K562 (cell line): ENCODE results near the gene MARS1. TPM values are rescaled to one million over a fixed set of nuclear protein-coding genes. Genes with fewer than 3 reads are reported as not detected.
A peak's percentile ranks its signal among the peaks of the same experiment; 100 is the strongest.

Experiments used
- ATAC-seq: fragments of 200-7000 bp; cut with Tn5 transposase; 3 replicates; pipeline ENCODE4 v1.9.1; 2020; ENCODE audit warnings: moderate library complexity
- BruUV-seq: library from RNA; stranded (reverse); fragments of 400-500 nt; replicated peaks from 2 replicates; lab custom pipeline; 2021; lab: Mats Ljungman, UMichigan
- CTCF ChIA-PET: fragments of 300-600 bp; formaldehyde crosslinking; extraction: SDS; loops from one replicate; lab custom pipeline; 2021; ENCODE audit warnings: low intra/inter-chr PET ratio; lab: Yijun Ruan, JAX
- POLR2A ChIA-PET: fragments of 300-600, 350-650 bp; sonication (Branson Sonifier 250); formaldehyde crosslinking; extraction: SDS; loops from one replicate; lab custom pipeline; 2021; ENCODE audit warnings: antibody characterized with exemption, inconsistent platforms; lab: Yijun Ruan, JAX
- DNase-seq, 4 experiments: peaks; one replicate each; pipeline versions ENCODE4 v3.0.0 to v3.0.0-alpha.2; 2011 to 2018; ENCODE audit warnings: low spot score in 3 of 4, mixed read lengths in 3 of 4; ENCODE audit errors: extremely low read depth in 1 of 4
- FAIRE-seq: peaks from 2 replicates; lab custom pipeline; 2011; peaks lifted over from hg19 to GRCh38; lab: Jason Lieb, UNC
- H2AFZ ChIP-seq: 2 replicates; pipeline ENCODE4 v1.6.0; 2011; ENCODE audit warnings: low read depth, low read length, control low read depth, inconsistent platforms
- H3K27ac ChIP-seq: fragments of 200-600 bp; 3 replicates; pipeline ENCODE4 v1.8.0; 2011; ENCODE audit warnings: low read depth, mild to moderate bottlenecking, control low read depth, inconsistent platforms, low read length, moderate library complexity, mixed read lengths; ENCODE audit errors: extremely low read depth
- H3K27me3 ChIP-seq, 2 experiments: fragments of 300-600 bp in 1 of 2; 2 replicates in 1 of 2; 3 replicates in 1 of 2; pipeline versions ENCODE4 v1.6.0 to v1.8.0; 2011; ENCODE audit warnings: inconsistent platforms in 2 of 2, low read length in 2 of 2, mild to moderate bottlenecking in 1 of 2, mixed read lengths in 1 of 2, moderate library complexity in 1 of 2; ENCODE audit not compliant: control insufficient read depth in 2 of 2, insufficient read depth in 2 of 2
- H3K36me3 ChIP-seq: fragments of 300-600 bp; 3 replicates; pipeline ENCODE4 v1.8.0; 2011; ENCODE audit warnings: mild to moderate bottlenecking, low read length, inconsistent platforms; ENCODE audit not compliant: control insufficient read depth, insufficient read depth
- H3K4me1 ChIP-seq, 2 experiments: fragments of 200-600 bp in 1 of 2; replicated peaks in 1 of 2; 2 replicates in 1 of 2; 3 replicates in 1 of 2; pipeline versions ENCODE4 v1.5.1 to v1.8.0; 2011; ENCODE audit warnings: inconsistent platforms in 2 of 2, low read length in 2 of 2, mild to moderate bottlenecking in 1 of 2, mixed read lengths in 1 of 2, moderate library complexity in 1 of 2; ENCODE audit not compliant: control insufficient read depth in 2 of 2, insufficient read depth in 2 of 2
- H3K4me2 ChIP-seq: 2 replicates; pipeline ENCODE4 v1.6.1; 2011; ENCODE audit warnings: low read length, control low read depth, inconsistent platforms, mixed read lengths; ENCODE audit not compliant: insufficient read depth
- H3K4me3 ChIP-seq: fragments of 200-600 bp; sonication (generic), shearing (Covaris generic); 2 replicates; pipeline ENCODE4 v1.5.1; 2016; ENCODE audit warnings: control low read depth, inconsistent platforms
- H3K79me2 ChIP-seq: fragments of 200-600 bp; 3 replicates; pipeline ENCODE4 v1.8.0; 2011; ENCODE audit warnings: low read length, inconsistent platforms; ENCODE audit not compliant: control insufficient read depth, insufficient read depth
- H3K9ac ChIP-seq, 2 experiments: 2 replicates each; pipeline versions ENCODE4 v1.6.0 to v1.6.1; 2011; ENCODE audit warnings: low read depth in 2 of 2, low read length in 2 of 2, control low read depth in 1 of 2, inconsistent platforms in 1 of 2, mild to moderate bottlenecking in 1 of 2, mixed read lengths in 1 of 2; ENCODE audit not compliant: insufficient read depth in 1 of 2
- H3K9me1 ChIP-seq: one replicate; pipeline ENCODE4 v1.6.0; 2011; ENCODE audit warnings: inconsistent platforms, mild to moderate bottlenecking, low read length, moderate library complexity; ENCODE audit not compliant: control insufficient read depth, insufficient read depth
- H3K9me3 ChIP-seq: replicated peaks from 2 replicates; pipeline ENCODE4 v1.5.1; 2011; ENCODE audit warnings: low read depth, low read length, inconsistent platforms; ENCODE audit not compliant: control insufficient read depth, insufficient read depth
- H4K20me1 ChIP-seq: replicated peaks from 2 replicates; pipeline ENCODE4 v1.6.1; 2011; ENCODE audit warnings: low read length, inconsistent platforms, mixed read lengths; ENCODE audit not compliant: control insufficient read depth, insufficient read depth
- CREM ChIP-seq: IDR thresholded peaks from 2 replicates; pipeline ENCODE4 v1.6.1; 2014; ENCODE audit warnings: antibody characterized with exemption, low read depth
- EZH2 ChIP-seq: IDR thresholded peaks from 2 replicates; pipeline ENCODE4 v1.6.1; 2012; ENCODE audit warnings: low read depth, mild to moderate bottlenecking, inconsistent platforms, low read length, borderline replicate concordance
- MEIS2 ChIP-seq: fragments of 450-650 bp; IDR thresholded peaks from 2 replicates; pipeline ENCODE4 v1.6.1; 2014; ENCODE audit warnings: mild to moderate bottlenecking; ENCODE audit not compliant: partially characterized antibody
- NRF1 ChIP-seq, 2 experiments: fragments of 450-650 bp; IDR thresholded peaks in 1 of 2; conservative IDR thresholded peaks in 1 of 2; 2 replicates each; pipeline ENCODE4 v1.6.1; 2014; ENCODE audit warnings: mild to moderate bottlenecking in 2 of 2
- POLR2B ChIP-seq: fragments of 450-650 bp; IDR thresholded peaks from 2 replicates; pipeline ENCODE4 v1.6.1; 2018; ENCODE audit warnings: low read depth; ENCODE audit not compliant: partially characterized antibody
- RCOR1 ChIP-seq, 2 experiments: IDR thresholded peaks; 2 replicates each; pipeline ENCODE4 v1.6.1; 2012; ENCODE audit warnings: low read depth in 2 of 2, low read length in 2 of 2, borderline replicate concordance in 1 of 2, improper control_type of control experiment in 1 of 2
- SAFB2 ChIP-seq: fragments of 200-400 bp; formaldehyde crosslinking; IDR thresholded peaks from 2 replicates; pipeline ENCODE4 v1.6.1; 2018; ENCODE audit warnings: borderline replicate concordance, low read length, low read depth, moderate library complexity; ENCODE audit not compliant: severe bottlenecking
- SMARCA4 ChIP-seq: fragments of 450-650 bp; IDR thresholded peaks from 2 replicates; pipeline ENCODE4 v1.6.1; 2016
- YBX1 ChIP-seq: fragments of 450-650 bp; IDR thresholded peaks from 2 replicates; pipeline ENCODE4 v1.7.1; 2016; ENCODE audit warnings: mild to moderate bottlenecking
- ZFP36 ChIP-seq: fragments of 150-350 bp; IDR thresholded peaks from 2 replicates; pipeline ENCODE4 v1.6.1; 2018; ENCODE audit warnings: low read length, low read depth; ENCODE audit not compliant: partially characterized antibody
- ZNF232 ChIP-seq: sonication (generic); formaldehyde crosslinking; IDR thresholded peaks from 2 replicates; pipeline ENCODE4 v1.8.0; 2022; ENCODE audit warnings: mild to moderate bottlenecking, missing genetic modification reagents
- ZNF785 ChIP-seq: fragments of 250-450 bp; sonication (Bioruptor Pico); IDR thresholded peaks from 2 replicates; pipeline ENCODE4 v1.4.0; 2020; ENCODE audit warnings: mild to moderate bottlenecking
- WGBS: fragments of 100-300 bp; shearing (Covaris generic); methylation state at CpG from one replicate; pipeline ENCODE4 v1.1.6; 2016; ENCODE audit warnings: low coverage, mixed read lengths; ENCODE audit not compliant: insufficient coverage; ENCODE audit errors: missing lambda C conversion rate; 5-methylcytosine and 5-hydroxymethylcytosine counted together
- in situ Hi-C: fragments of 300-500 bp; cut with MboI; formaldehyde crosslinking; loops from 4 replicates; pipeline ENCODE4 v1.15.0; 2018; ENCODE audit warnings: inconsistent platforms, mixed read lengths
- intact Hi-C: fragments of 100-400 bp; cut with micrococcal nuclease; formaldehyde crosslinking; loops from 2 replicates; pipeline ENCODE4 v1.14.2; 2022
- polyA plus RNA-seq, 8 experiments: library from polyadenylated mRNA; depleted of rRNA in 4 of 8; stranded (reverse) in 5 of 8; unstranded in 3 of 8; fragments of >200 nt; fragmentation: Nextera tagmentation in 2 of 8; fragmentation: Illumina TruSeq in 1 of 8; extraction: Ambion mirVana in 2 of 8; extraction: Trizol in 1 of 8; gene quantifications; 2 replicates each; pipeline versions ENCODE4 v1.2.1 to v1.2.3, GENCODE V29; 2011 to 2014; ENCODE audit warnings: inconsistent platforms in 1 of 8, missing spikeins in 1 of 8
- total RNA-seq, 7 experiments: library from RNA; depleted of rRNA in 6 of 7; stranded (reverse); fragments of >200 nt in 6 of 7; fragmentation: Illumina TruSeq in 2 of 7; extraction: Trizol in 2 of 7; gene quantifications; 2 replicates each; pipeline versions ENCODE4 v1.2.1 to v1.2.3, GENCODE V29; 2011 to 2021; ENCODE audit warnings: low replicate concordance in 1 of 7
- TF ChIP-seq, protein P1 (sequence below): fragments of 450-650 bp; IDR thresholded peaks from 2 replicates; pipeline ENCODE4 v1.6.1; 2016
- TF ChIP-seq, protein P2 (sequence below), 3 experiments: IDR thresholded peaks in 2 of 3; conservative IDR thresholded peaks in 1 of 3; 2 replicates each; pipeline ENCODE4 v1.5.1; 2011 to 2012; ENCODE audit warnings: low read length in 3 of 3, mild to moderate bottlenecking in 3 of 3, control low read depth in 2 of 3, improper control_type of control experiment in 1 of 3, inconsistent platforms in 1 of 3, low read depth in 1 of 3, mixed read lengths in 1 of 3, moderate library complexity in 1 of 3; ENCODE audit not compliant: insufficient read depth in 2 of 3
- TF ChIP-seq, protein P3 (sequence below), 2 experiments: IDR thresholded peaks in 1 of 2; conservative IDR thresholded peaks in 1 of 2; 2 replicates each; pipeline ENCODE4 v1.6.1; 2016; ENCODE audit warnings: low read depth in 2 of 2, mild to moderate bottlenecking in 1 of 2, missing compliant biosample characterization in 1 of 2, missing genetic modification characterization in 1 of 2, moderate library complexity in 1 of 2

Gene MARS1
- total and polyA plus RNA-seq, 9 of the 15 experiments (the other 6 are each of a cell fraction or from before 2014, with no cell fraction given): 117 to 382 (median 220) TPM

DNA sequence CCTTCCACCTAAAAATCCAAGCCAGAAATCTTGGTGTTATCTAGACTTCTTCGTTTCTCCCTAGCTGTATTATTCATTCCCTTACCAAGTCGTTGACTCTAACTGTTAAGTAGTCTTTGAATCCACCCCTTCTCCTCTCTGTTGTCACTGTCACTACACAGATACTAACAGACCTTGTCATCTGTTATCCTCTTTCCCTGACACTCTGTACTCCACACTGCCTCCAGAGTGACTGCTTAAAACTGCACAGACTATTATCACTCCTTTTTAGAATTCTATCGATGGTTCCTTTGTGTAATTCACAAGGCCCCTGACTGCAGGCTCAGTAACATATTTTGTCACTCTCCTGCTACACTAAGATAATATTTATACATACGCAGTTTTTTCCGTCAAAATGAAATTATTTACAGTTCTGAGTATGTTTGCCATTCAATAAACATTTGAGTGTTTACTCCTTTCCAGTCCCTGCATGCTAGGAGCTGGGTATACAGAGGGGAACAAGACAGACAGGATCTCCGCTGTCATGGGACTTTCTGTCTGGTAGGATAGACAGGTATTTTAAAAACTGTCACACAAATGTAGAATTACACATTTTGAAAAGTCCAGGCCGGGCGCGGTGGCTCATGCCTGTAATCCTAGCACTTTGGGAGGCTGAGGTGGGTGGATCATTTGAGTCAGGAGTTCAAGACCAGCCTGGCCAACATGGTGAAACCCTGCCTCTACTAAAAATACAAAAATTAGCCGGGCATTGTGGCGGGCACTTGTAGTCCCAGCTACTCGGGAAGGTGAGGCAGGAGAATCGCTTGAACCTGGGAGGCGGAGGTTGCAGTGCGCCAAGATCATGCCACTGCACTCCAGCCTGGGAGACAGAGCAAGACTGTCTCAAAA, 3.8 kb downstream of the MARS1 start:
- H3K4me1 ChIP-seq: peaks cover 7 to 15% of the 10 kb centered on the region in 2 experiments
- no peak overlapping the region for H3K4me3 ChIP-seq
- peaks cover 3% of the 10 kb centered on the region for H3K9me1 ChIP-seq
- in situ Hi-C loops (no loop called here), intact Hi-C loops (no loop called here)
- H3K9me3 ChIP-seq: no peaks in the 10 kb centered on the region
- DNase-seq (peak in 1 of 4 experiments; percentile 32), ATAC-seq (peak; percentile 36), FAIRE-seq (no peak)
- H3K4me2 ChIP-seq: no peak overlapping the region
- CTCF ChIA-PET: no interaction called here
- 0 out of 2 replicates have a peak, but pooled peaks cover 3% of the 10 kb centered on the region for H4K20me1 ChIP-seq
- H2AFZ ChIP-seq: no peak overlapping the region
- peaks cover 57% of the 10 kb centered on the region for H3K36me3 ChIP-seq
- no peaks in the 10 kb centered on the region for H3K27me3 ChIP-seq
- POLR2A ChIA-PET: interaction anchor here (0.7 to 1.1 kb wide), 2 partner anchors 25 to 28 kb away, joined by 3 to 4 read pairs; partner anchors contain the start of gene DDIT3
- H3K9ac ChIP-seq: no peak overlapping the region
- WGBS: 93% methylated on average over 14 of the region's 15 CpGs
- BruUV-seq: TSS peak; percentile 12
- peaks cover 35% of the 10 kb centered on the region for H3K79me2 ChIP-seq
- no peak overlapping the region for H3K27ac ChIP-seq
- TF ChIP-seq SMARCA4 (no peak), NRF1 (conservative IDR thresholded peaks at IDR 0.05 in 1 of 2, IDR thresholded peaks at IDR 0.05 in 1 of 2) (no peak), SAFB2 (no peak), ZFP36 (no peak), MEIS2 (peak; percentile 44), YBX1 (no peak), CREM (0 out of 2 replicates have a peak, but pooled peaks have one; percentile 7), RCOR1 (IDR thresholded peaks at IDR 0.05; ENCODE audit: borderline replicate concordance in 1 of 2, low read depth in 2 of 2, low read length in 2 of 2) (no peak), POLR2B (peak; percentile 20), ZNF785 (no peak), ZNF232 (CRISPR knock-in tag) (no peak), EZH2 (no peak)
- TF ChIP-seq, protein P1, sequence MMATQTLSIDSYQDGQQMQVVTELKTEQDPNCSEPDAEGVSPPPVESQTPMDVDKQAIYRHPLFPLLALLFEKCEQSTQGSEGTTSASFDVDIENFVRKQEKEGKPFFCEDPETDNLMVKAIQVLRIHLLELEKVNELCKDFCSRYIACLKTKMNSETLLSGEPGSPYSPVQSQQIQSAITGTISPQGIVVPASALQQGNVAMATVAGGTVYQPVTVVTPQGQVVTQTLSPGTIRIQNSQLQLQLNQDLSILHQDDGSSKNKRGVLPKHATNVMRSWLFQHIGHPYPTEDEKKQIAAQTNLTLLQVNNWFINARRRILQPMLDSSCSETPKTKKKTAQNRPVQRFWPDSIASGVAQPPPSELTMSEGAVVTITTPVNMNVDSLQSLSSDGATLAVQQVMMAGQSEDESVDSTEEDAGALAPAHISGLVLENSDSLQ: peak; percentile 48; the same call in 1 of the 2 replicates
- TF ChIP-seq, protein P2, sequence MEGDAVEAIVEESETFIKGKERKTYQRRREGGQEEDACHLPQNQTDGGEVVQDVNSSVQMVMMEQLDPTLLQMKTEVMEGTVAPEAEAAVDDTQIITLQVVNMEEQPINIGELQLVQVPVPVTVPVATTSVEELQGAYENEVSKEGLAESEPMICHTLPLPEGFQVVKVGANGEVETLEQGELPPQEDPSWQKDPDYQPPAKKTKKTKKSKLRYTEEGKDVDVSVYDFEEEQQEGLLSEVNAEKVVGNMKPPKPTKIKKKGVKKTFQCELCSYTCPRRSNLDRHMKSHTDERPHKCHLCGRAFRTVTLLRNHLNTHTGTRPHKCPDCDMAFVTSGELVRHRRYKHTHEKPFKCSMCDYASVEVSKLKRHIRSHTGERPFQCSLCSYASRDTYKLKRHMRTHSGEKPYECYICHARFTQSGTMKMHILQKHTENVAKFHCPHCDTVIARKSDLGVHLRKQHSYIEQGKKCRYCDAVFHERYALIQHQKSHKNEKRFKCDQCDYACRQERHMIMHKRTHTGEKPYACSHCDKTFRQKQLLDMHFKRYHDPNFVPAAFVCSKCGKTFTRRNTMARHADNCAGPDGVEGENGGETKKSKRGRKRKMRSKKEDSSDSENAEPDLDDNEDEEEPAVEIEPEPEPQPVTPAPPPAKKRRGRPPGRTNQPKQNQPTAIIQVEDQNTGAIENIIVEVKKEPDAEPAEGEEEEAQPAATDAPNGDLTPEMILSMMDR (IDR thresholded peaks at IDR 0.05 in 2 of 3, conservative IDR thresholded peaks at IDR 0.05 in 1 of 3; ENCODE audit: insufficient read depth in 2 of 3, low read depth in 1 of 3, low read length in 3 of 3): peak; percentile 14 to 30 (median 30); a peak in 2 of 6 replicates
- TF ChIP-seq, protein P3, sequence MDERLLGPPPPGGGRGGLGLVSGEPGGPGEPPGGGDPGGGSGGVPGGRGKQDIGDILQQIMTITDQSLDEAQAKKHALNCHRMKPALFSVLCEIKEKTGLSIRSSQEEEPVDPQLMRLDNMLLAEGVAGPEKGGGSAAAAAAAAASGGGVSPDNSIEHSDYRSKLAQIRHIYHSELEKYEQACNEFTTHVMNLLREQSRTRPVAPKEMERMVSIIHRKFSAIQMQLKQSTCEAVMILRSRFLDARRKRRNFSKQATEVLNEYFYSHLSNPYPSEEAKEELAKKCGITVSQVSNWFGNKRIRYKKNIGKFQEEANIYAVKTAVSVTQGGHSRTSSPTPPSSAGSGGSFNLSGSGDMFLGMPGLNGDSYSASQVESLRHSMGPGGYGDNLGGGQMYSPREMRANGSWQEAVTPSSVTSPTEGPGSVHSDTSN (CRISPR knock-in tag; IDR thresholded peaks at IDR 0.05; ENCODE audit: low read depth): no peak
- TF ChIP-seq, protein P3 (tag; conservative IDR thresholded peaks at IDR 0.05; ENCODE audit: low read depth): peak; percentile 36; the same call in 1 of the 2 replicates
